Measurements from ENCODE around the gene ZBTB20. TPM values are rescaled to one million over a fixed set of nuclear protein-coding genes. Genes with fewer than 3 reads are reported as not detected.
A peak's percentile ranks its signal among the peaks of the same experiment; 100 is the strongest.

ZBTB20 gene
- total RNA-seq, 2 donors from 2014 or later = 112 to 120 TPM

- Histone ChIP-seq H3K27ac (no peak overlapping the region), H3K4me1 (ENCODE audit: control insufficient read depth in 1 of 2, low read depth in 2 of 2) (no peaks in the 10 kb centered on the region), H3K27me3 (replicated peaks; ENCODE audit: insufficient read depth) (no peaks in the 10 kb centered on the region), H3K4me3 (no peak overlapping the region), H3K9me3 (peaks cover 8% of the 10 kb centered on the region), H3K36me3 (peaks cover 3% of the 10 kb centered on the region)
- no peak for TF ChIP-seq CTCF (IDR thresholded peaks at IDR 0.05)
- DNase-seq (ENCODE audit: low spot score) (no peak), ATAC-seq (ENCODE audit: insufficient number of reproducible peaks, low FRiP score, low read depth) (no peak)
These were observed 511.2 kb downstream of the ZBTB20 start for GRCh38 chr3:114635878-114636277.

GRCh38 chr3:114634635-114635034, 512.5 kb downstream of the ZBTB20 start:
- Histone ChIP-seq H3K9me3 (peaks cover 8% of the 10 kb centered on the region), H3K27ac (no peak overlapping the region), H3K4me3 (no peak overlapping the region), H3K4me1 (ENCODE audit: control insufficient read depth in 1 of 2, low read depth in 2 of 2) (no peaks in the 10 kb centered on the region), H3K27me3 (replicated peaks; ENCODE audit: insufficient read depth) (no peaks in the 10 kb centered on the region), H3K36me3 (peaks cover 3% of the 10 kb centered on the region)
- no peak for TF ChIP-seq CTCF (IDR thresholded peaks at IDR 0.05)
- ATAC-seq (ENCODE audit: insufficient number of reproducible peaks, low FRiP score, low read depth) (no peak), DNase-seq (ENCODE audit: low spot score) (no peak)

DNA sequence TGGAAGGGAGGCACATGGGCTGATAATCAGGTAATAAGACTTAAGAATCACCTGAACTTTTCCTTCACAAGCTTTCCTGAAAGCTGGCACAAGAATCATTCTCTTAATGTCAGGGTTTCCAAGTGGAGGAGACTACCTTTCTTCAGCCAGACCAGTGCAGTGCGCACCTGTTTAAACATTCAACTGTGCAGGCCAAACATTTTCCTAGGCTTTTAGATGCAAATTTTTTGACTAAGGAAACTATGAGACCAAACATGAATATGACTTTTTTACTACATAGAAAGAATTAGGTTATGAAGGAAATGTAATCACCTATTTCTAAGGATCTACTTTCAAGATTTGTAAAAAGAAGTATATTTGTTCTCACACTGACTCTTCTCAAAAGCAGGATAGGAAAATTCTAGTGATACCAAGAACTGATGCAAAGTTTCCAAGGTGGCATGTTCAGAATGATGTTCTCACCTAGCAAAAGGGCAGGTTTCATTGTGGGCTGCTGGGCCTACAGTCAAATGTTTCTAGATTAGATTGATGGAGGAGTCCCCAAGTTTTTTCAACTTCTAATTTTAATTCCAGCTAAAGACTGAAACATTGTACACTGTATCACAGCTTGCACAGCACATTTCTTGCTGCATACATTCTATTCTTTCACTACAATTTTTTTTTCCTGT, 514.2 kb downstream of the ZBTB20 start:
- Histone ChIP-seq H3K4me1 (ENCODE audit: control insufficient read depth in 1 of 2, low read depth in 2 of 2) (peaks cover 2 to 6% of the 10 kb centered on the region in 2 donors), H3K4me3 (no peak overlapping the region), H3K27ac (no peak overlapping the region), H3K36me3 (peaks cover 2% of the 10 kb centered on the region), H3K27me3 (replicated peaks; ENCODE audit: insufficient read depth) (no peaks in the 10 kb centered on the region), H3K9me3 (peaks cover 8% of the 10 kb centered on the region)
- ATAC-seq (ENCODE audit: insufficient number of reproducible peaks, low FRiP score, low read depth) (no peak), DNase-seq (ENCODE audit: low spot score) (no peak)
- no peak for TF ChIP-seq CTCF (IDR thresholded peaks at IDR 0.05)

DNA sequence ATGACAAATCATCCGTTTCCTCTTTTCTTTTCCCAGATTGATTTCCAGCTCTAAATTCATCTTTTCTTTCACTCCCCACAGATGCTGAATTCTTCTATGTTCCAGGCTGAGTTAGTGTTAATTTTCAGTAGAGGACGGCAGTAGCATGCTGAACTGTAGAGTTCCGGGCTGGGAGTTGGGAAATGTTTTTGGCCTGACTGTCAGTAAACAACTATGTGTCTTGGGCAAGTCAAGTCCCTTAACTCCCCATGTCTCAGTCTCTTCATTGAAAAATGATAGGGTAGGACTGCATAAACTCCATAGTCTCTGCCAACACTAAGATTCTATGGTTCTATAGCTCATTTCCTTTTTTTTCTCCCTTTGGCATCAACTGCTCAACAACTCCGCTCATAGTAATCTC, 519.3 kb downstream of the ZBTB20 start:
- DNase-seq (ENCODE audit: low spot score) (peak; percentile 2), ATAC-seq (ENCODE audit: insufficient number of reproducible peaks, low FRiP score, low read depth) (no peak)
- Histone ChIP-seq H3K4me1 (ENCODE audit: control insufficient read depth in 1 of 2, low read depth in 2 of 2) (peaks cover 21 to 45% of the 10 kb centered on the region in 2 donors), H3K36me3 (no peaks in the 10 kb centered on the region), H3K27ac (peak overlapping the region in 1 of 2 donors; percentile 97), H3K4me3 (no peak overlapping the region), H3K9me3 (no peaks in the 10 kb centered on the region), H3K27me3 (replicated peaks; ENCODE audit: insufficient read depth) (no peaks in the 10 kb centered on the region)
- TF ChIP-seq CTCF (IDR thresholded peaks at IDR 0.05) = no peak

DNA sequence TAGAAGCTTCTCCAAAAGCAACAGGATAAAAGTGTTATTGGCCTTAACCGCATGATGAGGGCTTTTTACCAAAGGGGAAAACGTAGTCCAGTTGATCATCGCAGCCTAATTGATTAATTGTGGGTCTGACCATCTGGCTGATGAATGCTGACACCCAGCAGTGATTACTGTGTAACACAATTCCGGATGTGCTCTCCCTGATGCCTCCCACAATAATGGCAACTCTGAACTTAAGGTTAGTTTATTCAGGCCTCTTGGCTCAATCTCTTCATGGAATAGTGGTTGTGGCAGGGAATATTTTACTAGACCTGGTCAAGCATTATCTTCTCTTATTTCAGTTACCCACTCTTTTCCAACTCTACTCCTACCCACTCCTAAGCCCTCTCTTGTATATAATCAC, 520.3 kb downstream of the ZBTB20 start:
- peaks cover 24 to 55% of the 10 kb centered on the region in 2 donors for H3K4me1 ChIP-seq (ENCODE audit: control insufficient read depth in 1 of 2, low read depth in 2 of 2)
- no peak for TF ChIP-seq CTCF (IDR thresholded peaks at IDR 0.05)
- ATAC-seq (ENCODE audit: insufficient number of reproducible peaks, low FRiP score, low read depth) = no peak

More for the DNA sequence above, 520.3 kb downstream of the ZBTB20 start:
- Histone ChIP-seq H3K9me3 (no peaks in the 10 kb centered on the region), H3K27ac (peak overlapping the region in 1 of 2 donors; percentile 97), H3K27me3 (replicated peaks; ENCODE audit: insufficient read depth) (no peaks in the 10 kb centered on the region), H3K36me3 (no peaks in the 10 kb centered on the region), H3K4me3 (no peak overlapping the region)
- no peak for DNase-seq (ENCODE audit: low spot score)
